PC-3 (cell line): ENCODE results near the gene ZNF546. TPM values are rescaled to one million over a fixed set of nuclear protein-coding genes. Genes with fewer than 3 reads are reported as not detected.

Experiments used
- ATAC-seq: fragments of 200-7000 bp; cut with Tn5 transposase; 2 replicates; pipeline ENCODE4 v1.9.1; 2020; ENCODE audit warnings: mild to moderate bottlenecking, moderate library complexity
- BruUV-seq: library from RNA; stranded (reverse); fragments of 400-500 nt; replicated peaks from 2 replicates; lab custom pipeline; 2021; lab: Mats Ljungman, UMichigan
- CTCF ChIA-PET: fragments of 300-600 bp; sonication (Branson Sonifier 250); formaldehyde crosslinking; loops from one replicate; lab custom pipeline; 2022; ENCODE audit warnings: antibody characterized with exemption; lab: Charles Lee
- POLR2A ChIA-PET: fragments of 300-600 bp; sonication (Branson Sonifier 250); formaldehyde crosslinking; loops from one replicate; lab custom pipeline; 2022; ENCODE audit warnings: antibody characterized with exemption; ENCODE audit not compliant: unreplicated experiment; lab: Charles Lee
- DNase-seq: peaks from one replicate; pipeline ENCODE4 v3.0.0-alpha.2; 2015
- H2AFZ ChIP-seq: fragments of 300-600 bp; sonication (generic); 2 replicates; pipeline ENCODE4 v1.6.0; 2016; ENCODE audit warnings: antibody characterized with exemption, low read length
- H3F3A ChIP-seq: fragments of 300-600 bp; sonication (generic); one replicate; pipeline ENCODE4 v1.6.0; 2017; ENCODE audit warnings: antibody characterized with exemption, low read length, control low read depth, mild to moderate bottlenecking; ENCODE audit not compliant: unreplicated experiment
- H3K27ac ChIP-seq: fragments of 300-600 bp; sonication (generic); 2 replicates; pipeline ENCODE4 v1.5.1; 2016; ENCODE audit warnings: mild to moderate bottlenecking, low read length
- H3K27me3 ChIP-seq: fragments of 300-600 bp; sonication (generic); 2 replicates; pipeline ENCODE4 v1.6.1; 2016; ENCODE audit warnings: low read length, mixed read lengths
- H3K36me3 ChIP-seq: fragments of 300-600 bp; sonication (generic); 2 replicates; pipeline ENCODE4 v1.6.1; 2016; ENCODE audit warnings: low read depth, mixed run types, low read length, mixed read lengths
- H3K4me1 ChIP-seq: fragments of 300-600 bp; sonication (generic); 2 replicates; pipeline ENCODE4 v1.5.1; 2016; ENCODE audit warnings: low read length; ENCODE audit not compliant: insufficient read depth
- H3K4me2 ChIP-seq: fragments of 300-600 bp; sonication (generic); 2 replicates; pipeline ENCODE4 v1.6.0; 2016; ENCODE audit warnings: low read length
- H3K4me3 ChIP-seq: fragments of 300-600 bp; sonication (generic); 2 replicates; pipeline ENCODE4 v1.5.1; 2016; ENCODE audit warnings: mild to moderate bottlenecking, low read length, mixed read lengths
- H3K79me2 ChIP-seq: fragments of 300-600 bp; sonication (generic); 2 replicates; pipeline ENCODE4 v1.6.1; 2017; ENCODE audit warnings: low read length, mixed read lengths
- H3K9ac ChIP-seq: fragments of 300-600 bp; sonication (generic); 2 replicates; pipeline ENCODE4 v1.6.0; 2016; ENCODE audit warnings: mild to moderate bottlenecking, low read length
- H3K9me2 ChIP-seq: fragments of 300-600 bp; sonication (generic); replicated peaks from 2 replicates; pipeline ENCODE4 v1.6.1; 2016; ENCODE audit warnings: mixed run types, low read length, mixed read lengths
- H3K9me3 ChIP-seq: fragments of 300-600 bp; sonication (generic); 2 replicates; pipeline ENCODE4 v1.6.1; 2016; ENCODE audit warnings: low read length, mixed read lengths
- H4K20me1 ChIP-seq: fragments of 300-600 bp; sonication (generic); 2 replicates; pipeline ENCODE4 v1.6.1; 2016; ENCODE audit warnings: low read length, mixed read lengths
- EZH2 ChIP-seq: fragments of 300-600 bp; sonication (generic); IDR thresholded peaks from one replicate; pipeline ENCODE4 v1.6.1; 2017; ENCODE audit warnings: antibody characterized with exemption, mild to moderate bottlenecking, low read length; ENCODE audit not compliant: unreplicated experiment
- EZH2phosphoT487 ChIP-seq: fragments of 300-600 bp; sonication (generic); IDR thresholded peaks from 2 replicates; pipeline ENCODE4 v1.6.1; 2018; ENCODE audit warnings: mild to moderate bottlenecking, antibody characterized with exemption, low read length, borderline replicate concordance
- intact Hi-C: fragments of 100-400 bp; cut with micrococcal nuclease; formaldehyde crosslinking; loops from 2 replicates; pipeline ENCODE4 v1.9.0; 2023
- total RNA-seq: library from RNA; depleted of rRNA; stranded (reverse); fragments of >200 nt; gene quantifications from 2 replicates; pipeline ENCODE4 v1.2.3, GENCODE V29; 2014
- TF ChIP-seq, protein P1 (sequence below): fragments of 300-600 bp; sonication (generic); conservative IDR thresholded peaks from 2 replicates; pipeline ENCODE4 v1.5.1; 2017; ENCODE audit warnings: antibody characterized with exemption, low read depth, mild to moderate bottlenecking, low read length

Gene ZNF546
- total RNA-seq, 1 experiment from 2014 or later, result 2.5 TPM

- Histone ChIP-seq H3K36me3 (peaks cover 30% of the 10 kb centered on the region), H3K4me2 (peak within 1 kb of the TSS; percentile 97), H3K79me2 (peaks cover 40% of the 10 kb centered on the region), H3K9me3 (no peaks in the 10 kb centered on the region), H3K27me3 (no peaks in the 10 kb centered on the region), H2AFZ (peak within 1 kb of the TSS; percentile 75), H3K27ac (peak within 1 kb of the TSS; percentile 65), H3K4me3 (peak within 1 kb of the TSS; percentile 88), H3K4me1 (peaks cover 9% of the 10 kb centered on the region; the same call in 1 of the 2 replicates), H3K9me2 (no peaks in the 10 kb centered on the region), H3K9ac (peak within 1 kb of the TSS; percentile 97), H3F3A (no peaks in the 10 kb centered on the region), H4K20me1 (no peaks in the 10 kb centered on the region)
- CTCF ChIA-PET, result interaction anchor here (0.5 to 1.5 kb wide), 8 partner anchors 47 to 1431 kb away, joined by 3 to 11 read pairs (median 3); partner anchors contain the start of gene DYRK1B
- no TSS peak for BruUV-seq
- peak; percentile 99 for ATAC-seq
- intact Hi-C loops, result loop anchor here (2.0 to 10.0 kb wide), 2 partner anchors 66 to 86 kb away; partner anchors contain the start of gene ZNF780B
- POLR2A ChIA-PET, result interaction anchor here (0.5 to 1.0 kb wide), 7 partner anchors 40 to 1261 kb away, joined by 3 to 4 read pairs (median 3); partner anchors contain the start of gene ZNF780A
- DNase-seq, result peak; percentile 97
- TF ChIP-seq EZH2, result no peak
- TF ChIP-seq, protein P1, sequence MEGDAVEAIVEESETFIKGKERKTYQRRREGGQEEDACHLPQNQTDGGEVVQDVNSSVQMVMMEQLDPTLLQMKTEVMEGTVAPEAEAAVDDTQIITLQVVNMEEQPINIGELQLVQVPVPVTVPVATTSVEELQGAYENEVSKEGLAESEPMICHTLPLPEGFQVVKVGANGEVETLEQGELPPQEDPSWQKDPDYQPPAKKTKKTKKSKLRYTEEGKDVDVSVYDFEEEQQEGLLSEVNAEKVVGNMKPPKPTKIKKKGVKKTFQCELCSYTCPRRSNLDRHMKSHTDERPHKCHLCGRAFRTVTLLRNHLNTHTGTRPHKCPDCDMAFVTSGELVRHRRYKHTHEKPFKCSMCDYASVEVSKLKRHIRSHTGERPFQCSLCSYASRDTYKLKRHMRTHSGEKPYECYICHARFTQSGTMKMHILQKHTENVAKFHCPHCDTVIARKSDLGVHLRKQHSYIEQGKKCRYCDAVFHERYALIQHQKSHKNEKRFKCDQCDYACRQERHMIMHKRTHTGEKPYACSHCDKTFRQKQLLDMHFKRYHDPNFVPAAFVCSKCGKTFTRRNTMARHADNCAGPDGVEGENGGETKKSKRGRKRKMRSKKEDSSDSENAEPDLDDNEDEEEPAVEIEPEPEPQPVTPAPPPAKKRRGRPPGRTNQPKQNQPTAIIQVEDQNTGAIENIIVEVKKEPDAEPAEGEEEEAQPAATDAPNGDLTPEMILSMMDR, result peak; percentile 66
These were observed 26.0 kb upstream of the ZNF546 start, which contains the start of gene PSMC4 for GRCh38 chr19:39970675-39971379. Gene PSMC4, plus strand, starts transcription at chr19:39971165. Its CDS starts 38 bp downstream, at chr19:39971203.

- ChIA-PET CTCF (interaction anchor here (0.6 to 1.5 kb wide), 5 partner anchors 46 to 1430 kb away, joined by 3 to 11 read pairs (median 3); no protein-coding TSS in a partner anchor), POLR2A (interaction anchor here (1.0 kb wide), 1 partner anchor 120 kb away, joined by 4 read pairs; the partner anchor contains the start of gene ZNF780A)
- Histone ChIP-seq H3K27me3 (no peaks in the 10 kb centered on the region), H3K4me3 (peak overlapping the region; percentile 88), H3K27ac (peak overlapping the region; percentile 51), H3K9me3 (no peaks in the 10 kb centered on the region), H3K4me1 (peaks cover 9% of the 10 kb centered on the region; the same call in 1 of the 2 replicates), H3K9me2 (no peaks in the 10 kb centered on the region), H4K20me1 (no peaks in the 10 kb centered on the region), H3K4me2 (peak overlapping the region; percentile 95), H3F3A (no peaks in the 10 kb centered on the region), H2AFZ (peak overlapping the region; percentile 60), H3K9ac (peak overlapping the region; percentile 97), H3K79me2 (peaks cover 40% of the 10 kb centered on the region), H3K36me3 (peaks cover 30% of the 10 kb centered on the region)
- intact Hi-C loops, result loop anchor here (2.0 to 10.0 kb wide), 2 partner anchors 67 to 85 kb away; partner anchors contain the start of gene ZNF780B
- DNase-seq, result no peak
- BruUV-seq, result TSS peak; percentile 64
- no peak for ATAC-seq
- TF ChIP-seq EZH2 (no peak), EZH2phosphoT487 (no peak)
These were observed 25.4 kb upstream of the ZNF546 start for GRCh38 chr19:39971380-39972035.
